Stimulated activated CD8-positive, alpha-beta memory T cell treated with anti-CD3 and anti-CD28 coated beads, Interleukin-4, amount 100 ng/mL, for 4 hours (primary cell): ENCODE data around the gene DCTD.

Experiments
- DNase-seq, 2 donors: peaks; one replicate each; pipeline ENCODE4 v3.0.0-alpha.2; 2020; ENCODE audit warnings: low read depth in 2 of 2, low spot score in 1 of 2

DCTD gene

GRCh38 chr4:182917182-182918043 is at the start of gene DCTD:
Gene DCTD (minus strand): TSS chr4:182917386. CDS start chr4:182915568, 1,818 bp downstream.
- DNase-seq, result peak; percentile 54 to 65

- DNase-seq, result no peak
Measured at GRCh38 chr4:182960746-182961145, 43.6 kb upstream of the DCTD start.

GRCh38 chr4:182960228-182960627 is 43.0 kb upstream of the DCTD start:
- no peak for DNase-seq

GRCh38 chr4:182955411-182955810 is 38.2 kb upstream of the DCTD start:
- DNase-seq, result no peak

GRCh38 chr4:182944484-182945213 is 27.5 kb upstream of the DCTD start:
- no peak for DNase-seq

GRCh38 chr4:182939680-182940079 is 22.5 kb upstream of the DCTD start:
- no peak for DNase-seq

GRCh38 chr4:182938205-182938645 is 21.0 kb upstream of the DCTD start:
- DNase-seq, result peak; percentile 21 to 35

GRCh38 chr4:182937268-182938204 is 20.4 kb upstream of the DCTD start:
- DNase-seq, result no peak

GRCh38 chr4:182932651-182933050 is 15.5 kb upstream of the DCTD start:
- no peak for DNase-seq

GRCh38 chr4:182931691-182932345 is 14.6 kb upstream of the DCTD start:
- DNase-seq, result no peak

GRCh38 chr4:182930889-182931288 is 13.7 kb upstream of the DCTD start:
- DNase-seq, result no peak

GRCh38 chr4:182929296-182929695 is 12.1 kb upstream of the DCTD start:
- DNase-seq, result no peak

GRCh38 chr4:182928061-182928460 is 10.9 kb upstream of the DCTD start:
- DNase-seq, result no peak

GRCh38 chr4:182927505-182927904 is 10.3 kb upstream of the DCTD start:
- no peak for DNase-seq

GRCh38 chr4:182925855-182926254 is 8.7 kb upstream of the DCTD start:
- no peak for DNase-seq

- peak in 1 of 2 donors; percentile 35 for DNase-seq
Measured at GRCh38 chr4:182925298-182925757, 8.1 kb upstream of the DCTD start.

GRCh38 chr4:182924497-182924896 is 7.3 kb upstream of the DCTD start:
- DNase-seq, result no peak

- no peak for DNase-seq
Measured at GRCh38 chr4:182923796-182924340, 6.7 kb upstream of the DCTD start.

GRCh38 chr4:182923366-182923765 is 6.2 kb upstream of the DCTD start:
- no peak for DNase-seq
